Epithelial cell of prostate (primary cell): ENCODE measurements around the gene EVA1B.

Experiments
- DNase-seq: peaks from one replicate; pipeline ENCODE4 v3.0.0-alpha.2; 2011; ENCODE audit warnings: low read depth, low spot score
- H3K27ac ChIP-seq: fragments of 450-650 bp; 2 replicates; pipeline ENCODE4 v1.5.1; 2017; ENCODE audit warnings: mild to moderate bottlenecking

The EVA1B gene

GRCh38 chr1:36285443-36286101 is 37.9 kb downstream of the EVA1B start:
- no peak for DNase-seq
- peak overlapping the region; percentile 16 for H3K27ac ChIP-seq

GRCh38 chr1:36284517-36284916 is 38.9 kb downstream of the EVA1B start:
- peak overlapping the region; percentile 16 for H3K27ac ChIP-seq

GRCh38 chr1:36284061-36284460 is 39.4 kb downstream of the EVA1B start:
- peak overlapping the region; percentile 16 for H3K27ac ChIP-seq
- no peak for DNase-seq

More at GRCh38 chr1:36284517-36284916, 38.9 kb downstream of the EVA1B start:
- DNase-seq = no peak

GRCh38 chr1:36279789-36280296 is 43.6 kb downstream of the EVA1B start:
- no peak overlapping the region for H3K27ac ChIP-seq
- no peak for DNase-seq

- H3K27ac ChIP-seq = peak overlapping the region; percentile 2
- no peak for DNase-seq
These were observed 44.2 kb downstream of the EVA1B start for GRCh38 chr1:36279110-36279788.

- no peak for DNase-seq
- H3K27ac ChIP-seq = no peak overlapping the region
These were observed 46.8 kb downstream of the EVA1B start for GRCh38 chr1:36276688-36277087.

GRCh38 chr1:36274201-36274600 is 49.2 kb downstream of the EVA1B start:
- H3K27ac ChIP-seq = no peak overlapping the region
- DNase-seq = no peak

- DNase-seq = no peak
- no peak overlapping the region for H3K27ac ChIP-seq
These were observed 50.4 kb downstream of the EVA1B start for GRCh38 chr1:36273024-36273423.
